ENCODE measurements around the gene MC3R. TPM values are rescaled to one million over a fixed set of nuclear protein-coding genes. Genes with fewer than 3 reads are reported as not detected.
A peak's percentile ranks its signal among the peaks of the same experiment; 100 is the strongest.

MC3R gene
- total RNA-seq, 1 experiment from 2014 or later, result not detected

DNA sequence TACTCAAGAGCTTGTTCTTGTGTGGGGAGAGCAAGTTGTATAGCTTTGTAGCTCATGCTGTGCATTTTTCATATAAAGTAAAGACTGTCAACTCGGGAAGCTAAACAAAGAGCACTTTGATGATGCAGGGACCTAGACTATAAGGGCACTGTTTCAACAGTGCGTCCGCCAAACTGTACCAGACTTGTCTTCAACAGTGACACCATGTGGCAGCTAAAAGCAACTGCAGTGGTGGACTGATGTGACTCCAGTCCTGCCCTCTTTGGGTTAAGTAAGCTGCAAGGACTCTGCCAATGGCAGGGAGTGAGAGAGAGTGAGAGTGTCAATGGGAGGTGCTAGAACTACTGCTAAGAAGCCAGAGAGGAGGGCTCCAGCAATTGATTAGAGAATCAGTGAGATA is 48.1 kb upstream of the MC3R start:
- no peaks in the 10 kb centered on the region for H3K9me2 ChIP-seq (ENCODE audit: insufficient read depth)
- H3K36me3 ChIP-seq (ENCODE audit: control insufficient read depth in 1 of 2, insufficient read depth in 2 of 2, low read length in 2 of 2), result no peaks in the 10 kb centered on the region
- intact Hi-C loops (cut with micrococcal nuclease), result no loop called here
- no peak overlapping the region for H3K9ac ChIP-seq (ENCODE audit: low read length)
- H3K4me3 ChIP-seq (replicated peaks in 1 of 2; ENCODE audit: low read depth in 1 of 2, low read length in 2 of 2), result no peak overlapping the region
- ATAC-seq (no peak), DNase-seq (ENCODE audit: low read depth, low spot score) (peak; percentile 26)
- no peaks in the 10 kb centered on the region for H3K4me1 ChIP-seq (ENCODE audit: control insufficient read depth in 1 of 2, insufficient read depth in 2 of 2, low read length in 2 of 2)
- peak; percentile 62; the same call in 1 of the 2 replicates for TF ChIP-seq CBX3 (IDR thresholded peaks at IDR 0.05; ENCODE audit: low read depth)
- no peak for TF ChIP-seq TCF7L2 (IDR thresholded peaks at IDR 0.05; ENCODE audit: borderline replicate concordance, extremely low read depth, insufficient read depth, insufficient read length)
- TF ChIP-seq JUND (IDR thresholded peaks at IDR 0.05), result no peak
- TF ChIP-seq ZFX (IDR thresholded peaks at IDR 0.05), result no peak
- TF ChIP-seq, protein P1, sequence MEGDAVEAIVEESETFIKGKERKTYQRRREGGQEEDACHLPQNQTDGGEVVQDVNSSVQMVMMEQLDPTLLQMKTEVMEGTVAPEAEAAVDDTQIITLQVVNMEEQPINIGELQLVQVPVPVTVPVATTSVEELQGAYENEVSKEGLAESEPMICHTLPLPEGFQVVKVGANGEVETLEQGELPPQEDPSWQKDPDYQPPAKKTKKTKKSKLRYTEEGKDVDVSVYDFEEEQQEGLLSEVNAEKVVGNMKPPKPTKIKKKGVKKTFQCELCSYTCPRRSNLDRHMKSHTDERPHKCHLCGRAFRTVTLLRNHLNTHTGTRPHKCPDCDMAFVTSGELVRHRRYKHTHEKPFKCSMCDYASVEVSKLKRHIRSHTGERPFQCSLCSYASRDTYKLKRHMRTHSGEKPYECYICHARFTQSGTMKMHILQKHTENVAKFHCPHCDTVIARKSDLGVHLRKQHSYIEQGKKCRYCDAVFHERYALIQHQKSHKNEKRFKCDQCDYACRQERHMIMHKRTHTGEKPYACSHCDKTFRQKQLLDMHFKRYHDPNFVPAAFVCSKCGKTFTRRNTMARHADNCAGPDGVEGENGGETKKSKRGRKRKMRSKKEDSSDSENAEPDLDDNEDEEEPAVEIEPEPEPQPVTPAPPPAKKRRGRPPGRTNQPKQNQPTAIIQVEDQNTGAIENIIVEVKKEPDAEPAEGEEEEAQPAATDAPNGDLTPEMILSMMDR (IDR thresholded peaks at IDR 0.05 in 2 of 3, conservative IDR thresholded peaks at IDR 0.05 in 1 of 3; ENCODE audit: borderline replicate concordance in 1 of 3, insufficient read depth in 1 of 3, low read depth in 2 of 3, low read length in 2 of 3), result peak in 2 of 3 experiments; percentile 62 to 64; a peak in 4 of 6 replicates
- TF ChIP-seq FOSL1 (IDR thresholded peaks at IDR 0.05; ENCODE audit: low read depth), result no peak
- no peak for TF ChIP-seq SRF (IDR thresholded peaks at IDR 0.05; ENCODE audit: low read depth)
- no peak; the same call in 1 of the 2 replicates for TF ChIP-seq RAD21 (IDR thresholded peaks at IDR 0.05; ENCODE audit: low read depth)
- no peak for TF ChIP-seq EZH2phosphoT487 (IDR thresholded peaks at IDR 0.05; ENCODE audit: borderline replicate concordance)
- RAD21 ChIA-PET (ENCODE audit: low non-redundant PET in 1 of 2, low total read pairs in 2 of 2, uncharacterized antibody in 2 of 2, unreplicated experiment in 2 of 2), result no interaction called here
- BruUV-seq (replicated peaks), result no TSS peak
- H3K4me2 ChIP-seq (ENCODE audit: low read length), result no peak overlapping the region
- POLR2A ChIA-PET, result no interaction called here
- no peaks in the 10 kb centered on the region for H3K27me3 ChIP-seq (ENCODE audit: insufficient read depth, low read length)
- no peaks in the 10 kb centered on the region for H3K79me2 ChIP-seq (ENCODE audit: insufficient read depth, low read length)
- no peak overlapping the region for H3K27ac ChIP-seq (ENCODE audit: low read depth, low read length)
- CTCF ChIA-PET, result no interaction called here
- no peaks in the 10 kb centered on the region for H4K20me1 ChIP-seq (ENCODE audit: insufficient read depth)
- peaks cover 13 to 16% of the 10 kb centered on the region in 2 experiments; a peak in 2 of 4 replicates for H3K9me3 ChIP-seq (ENCODE audit: control insufficient read depth in 1 of 2, insufficient read depth in 1 of 2, low read depth in 1 of 2, low read length in 2 of 2)
- H2AFZ ChIP-seq (ENCODE audit: low read depth, low read length, poor library complexity, severe bottlenecking), result no peak overlapping the region
